Right atrium auricular region (tissue), 2 donors: ENCODE data around the gene HIC2. TPM values are rescaled to one million over a fixed set of nuclear protein-coding genes. Genes with fewer than 3 reads are reported as not detected.

Experiments used
- total RNA-seq, 2 donors: library from RNA; depleted of rRNA; stranded (reverse); fragments of >200 nt; gene quantifications; one replicate each; pipeline ENCODE4 v1.1.0, GENCODE V29; 2016

HIC2 gene
- total RNA-seq, 2 donors from 2014 or later = 1.8 to 3.3 TPM

Other genes starting within 250 kb of the HIC2 start
- under 1 TPM in 1 of 2 donors, not detected in 1; 0.08 TPM for gene RIMBP3B, start 33.6 kb upstream of the HIC2 start, total RNA-seq
- gene TMEM191C, start 50.0 kb downstream of the HIC2 start, total RNA-seq = 1 to 10 TPM; 1.3 TPM
- under 1 TPM in 1 of 2 donors, not detected in 1; 0.04 TPM for gene RIMBP3C, start 134.1 kb downstream of the HIC2 start, total RNA-seq
- gene UBE2L3, start 150.3 kb downstream of the HIC2 start, total RNA-seq = 10 to 100 TPM; 46.9 to 62.2 TPM
- 10 to 100 TPM; 15.2 to 20.5 TPM for gene YDJC, start 212.7 kb downstream of the HIC2 start, total RNA-seq
- gene CCDC116, start 215.4 kb downstream of the HIC2 start, total RNA-seq = not detected
- gene SDF2L1, start 224.9 kb downstream of the HIC2 start, total RNA-seq = 10 to 100 TPM; 25.9 to 40.5 TPM
- 10 to 100 TPM; 20.2 to 25.4 TPM for gene PPIL2, start 248.6 kb downstream of the HIC2 start, total RNA-seq